ENCODE measurements around the gene SLC35F3. TPM values are rescaled to one million over a fixed set of nuclear protein-coding genes. Genes with fewer than 3 reads are reported as not detected.

The SLC35F3 gene
- total RNA-seq, 1 experiment from 2014 or later: not detected

GRCh38 chr1:233962878-233963277 is 58.4 kb downstream of the SLC35F3 start:
- BruUV-seq (replicated peaks): no TSS peak
- H3K36me3 Mint-ChIP-seq (ENCODE audit: insufficient read depth, unreplicated experiment): no peaks in the 10 kb centered on the region

GRCh38 chr1:233965856-233966255 is 61.4 kb downstream of the SLC35F3 start:
- POLR2A ChIA-PET: no interaction called here
- H3K27me3 ChIP-seq (replicated peaks; ENCODE audit: control insufficient read depth, insufficient read depth, low read length): no peaks in the 10 kb centered on the region
- TF ChIP-seq CTCF (IDR thresholded peaks at IDR 0.05; ENCODE audit: insufficient read depth in 1 of 2, low read depth in 1 of 2, low read length in 1 of 2, severe bottlenecking in 1 of 2, unreplicated experiment in 1 of 2): no peak
- BruUV-seq (replicated peaks): no TSS peak
- no peaks in the 10 kb centered on the region for H3K9me3 ChIP-seq
- intact Hi-C loops (cut with micrococcal nuclease; ENCODE audit: unreplicated experiment): no loop called here
- H3K4me3 ChIP-seq (ENCODE audit: low read depth, low read length): no peak overlapping the region
- H3K36me3 Mint-ChIP-seq (ENCODE audit: insufficient read depth, unreplicated experiment): no peaks in the 10 kb centered on the region
- H3K4me1 Mint-ChIP-seq (ENCODE audit: low read depth, unreplicated experiment): no peaks in the 10 kb centered on the region
- no peak for DNase-seq
- no peak overlapping the region for H3K4me3 Mint-ChIP-seq (ENCODE audit: unreplicated experiment)
- H3K9me3 Mint-ChIP-seq (ENCODE audit: unreplicated experiment): no peaks in the 10 kb centered on the region
- no peaks in the 10 kb centered on the region for H3K4me1 ChIP-seq
- H3K36me3 ChIP-seq (ENCODE audit: control insufficient read depth, insufficient read depth, low read length): no peaks in the 10 kb centered on the region
- H3K27ac Mint-ChIP-seq (ENCODE audit: unreplicated experiment): no peak overlapping the region
- CTCF ChIA-PET: no interaction called here
- H3K27me3 Mint-ChIP-seq (ENCODE audit: insufficient read depth, unreplicated experiment): no peaks in the 10 kb centered on the region

More at GRCh38 chr1:233962878-233963277, 58.4 kb downstream of the SLC35F3 start:
- no peaks in the 10 kb centered on the region for H3K36me3 ChIP-seq (ENCODE audit: control insufficient read depth, insufficient read depth, low read length)
- peaks cover 5% of the 10 kb centered on the region for H3K9me3 ChIP-seq
- no peaks in the 10 kb centered on the region for H3K27me3 ChIP-seq (replicated peaks; ENCODE audit: control insufficient read depth, insufficient read depth, low read length)
- H3K4me1 ChIP-seq: no peaks in the 10 kb centered on the region
- Mint-ChIP-seq H3K27me3 (ENCODE audit: insufficient read depth, unreplicated experiment) (no peaks in the 10 kb centered on the region), H3K27ac (ENCODE audit: unreplicated experiment) (no peak overlapping the region), H3K9me3 (ENCODE audit: unreplicated experiment) (no peaks in the 10 kb centered on the region), H3K4me1 (ENCODE audit: low read depth, unreplicated experiment) (no peaks in the 10 kb centered on the region), H3K4me3 (ENCODE audit: unreplicated experiment) (no peak overlapping the region)
- CTCF ChIA-PET: no interaction called here
- intact Hi-C loops (cut with micrococcal nuclease; ENCODE audit: unreplicated experiment): no loop called here
- no peak for DNase-seq
- TF ChIP-seq CTCF (IDR thresholded peaks at IDR 0.05; ENCODE audit: insufficient read depth in 1 of 2, low read depth in 1 of 2, low read length in 1 of 2, severe bottlenecking in 1 of 2, unreplicated experiment in 1 of 2): no peak
- no peak overlapping the region for H3K4me3 ChIP-seq (ENCODE audit: low read depth, low read length)
- POLR2A ChIA-PET: no interaction called here

GRCh38 chr1:233971753-233972152 is 67.3 kb downstream of the SLC35F3 start:
- no TSS peak for BruUV-seq (replicated peaks)
- no peaks in the 10 kb centered on the region for H3K36me3 ChIP-seq (ENCODE audit: control insufficient read depth, insufficient read depth, low read length)

More at GRCh38 chr1:233971753-233972152, 67.3 kb downstream of the SLC35F3 start:
- Mint-ChIP-seq H3K36me3 (ENCODE audit: insufficient read depth, unreplicated experiment) (no peaks in the 10 kb centered on the region), H3K9me3 (ENCODE audit: unreplicated experiment) (no peaks in the 10 kb centered on the region), H3K27me3 (ENCODE audit: insufficient read depth, unreplicated experiment) (peaks cover 4% of the 10 kb centered on the region), H3K27ac (ENCODE audit: unreplicated experiment) (no peak overlapping the region), H3K4me3 (ENCODE audit: unreplicated experiment) (no peak overlapping the region), H3K4me1 (ENCODE audit: low read depth, unreplicated experiment) (no peaks in the 10 kb centered on the region)
- intact Hi-C loops (cut with micrococcal nuclease; ENCODE audit: unreplicated experiment): no loop called here
- TF ChIP-seq CTCF (IDR thresholded peaks at IDR 0.05; ENCODE audit: insufficient read depth in 1 of 2, low read depth in 1 of 2, low read length in 1 of 2, severe bottlenecking in 1 of 2, unreplicated experiment in 1 of 2): no peak
- Histone ChIP-seq H3K4me1 (no peaks in the 10 kb centered on the region), H3K9me3 (no peaks in the 10 kb centered on the region), H3K4me3 (ENCODE audit: low read depth, low read length) (no peak overlapping the region), H3K27me3 (replicated peaks; ENCODE audit: control insufficient read depth, insufficient read depth, low read length) (no peaks in the 10 kb centered on the region)
- DNase-seq: no peak
- ChIA-PET POLR2A (no interaction called here), CTCF (no interaction called here)
